HUDEP-2 (cell line): ENCODE results near the gene TTLL11.

ENCODE experiments used
- DNase-seq, 76 experiments: peaks; one replicate each; lab custom pipeline; 2025; ENCODE audit not compliant: unreplicated experiment in 76 of 76; lab: John Stamatoyannopoulos, UW

TTLL11 gene

GRCh38 chr9:122125509-122126330 lies 32.6 kb upstream of the TTLL11 start:
- DNase-seq = peak in 4 of 76 experiments; percentile 4 to 20 (median 6)

GRCh38 chr9:122125158-122125508 lies 32.0 kb upstream of the TTLL11 start:
- peak in 69 of 76 experiments; percentile 13 to 82 (median 63) for DNase-seq

GRCh38 chr9:122124528-122124927 lies 31.4 kb upstream of the TTLL11 start:
- no peak for DNase-seq

- DNase-seq = no peak
Measured at GRCh38 chr9:122124048-122124447, 30.9 kb upstream of the TTLL11 start.

- DNase-seq = peak in 60 of 76 experiments; percentile 9 to 75 (median 52)
Measured at GRCh38 chr9:122122903-122123632, 30.0 kb upstream of the TTLL11 start.

- no peak for DNase-seq
Measured at GRCh38 chr9:122122468-122122867, 29.4 kb upstream of the TTLL11 start.

GRCh38 chr9:122121931-122122330 lies 28.8 kb upstream of the TTLL11 start:
- no peak for DNase-seq

- DNase-seq = no peak
Measured at GRCh38 chr9:122121391-122121790, 28.3 kb upstream of the TTLL11 start.

- DNase-seq = no peak
Measured at GRCh38 chr9:122120316-122121071, 27.4 kb upstream of the TTLL11 start.

- DNase-seq = no peak
Measured at GRCh38 chr9:122119721-122120120, 26.6 kb upstream of the TTLL11 start.

- no peak for DNase-seq
Measured at GRCh38 chr9:122119166-122119521, 26.0 kb upstream of the TTLL11 start.

- DNase-seq = no peak
Measured at GRCh38 chr9:122118343-122119165, 25.4 kb upstream of the TTLL11 start.

GRCh38 chr9:122117241-122117640 lies 24.1 kb upstream of the TTLL11 start:
- DNase-seq = peak in 1 of 76 experiments; percentile 3

- no peak for DNase-seq
Measured at GRCh38 chr9:122116448-122117173, 23.5 kb upstream of the TTLL11 start.

GRCh38 chr9:122116040-122116439 lies 22.9 kb upstream of the TTLL11 start:
- DNase-seq = no peak

- DNase-seq = no peak
Measured at GRCh38 chr9:122115176-122116035, 22.3 kb upstream of the TTLL11 start.

GRCh38 chr9:122113574-122113973 lies 20.5 kb upstream of the TTLL11 start:
- DNase-seq = no peak

- no peak for DNase-seq
Measured at GRCh38 chr9:122112238-122112637, 19.1 kb upstream of the TTLL11 start.
